HepG2 (cell line): Measurements from ENCODE around the gene TOR1B. TPM values are rescaled to one million over a fixed set of nuclear protein-coding genes. Genes with fewer than 3 reads are reported as not detected.

Experiments used
- ARNT ChIP-seq: fragments of 450-650 bp; IDR thresholded peaks from 2 replicates; pipeline ENCODE4 v1.6.1; 2017
- ATF1 ChIP-seq: IDR thresholded peaks from 2 replicates; pipeline ENCODE4 v1.6.1; 2016; ENCODE audit warnings: mild to moderate bottlenecking, control low read depth
- CHD2 ChIP-seq: IDR thresholded peaks from 2 replicates; pipeline ENCODE4 v1.6.1; 2011; ENCODE audit warnings: low read depth, low read length, improper control_type of control experiment
- ELF1 ChIP-seq: sonication (generic); formaldehyde crosslinking; IDR thresholded peaks from 2 replicates; pipeline ENCODE4 v1.4.0; 2020; ENCODE audit warnings: missing genetic modification reagents
- FOXA3 ChIP-seq: IDR thresholded peaks from 2 replicates; pipeline ENCODE4 v1.6.1; 2016; ENCODE audit warnings: missing genetic modification reagents, missing compliant biosample characterization
- KDM5B ChIP-seq: sonication (generic); formaldehyde crosslinking; IDR thresholded peaks from 2 replicates; pipeline ENCODE4 v1.4.0; 2020; ENCODE audit warnings: missing genetic modification reagents, mild to moderate bottlenecking, borderline replicate concordance
- KLF13 ChIP-seq: sonication (generic); formaldehyde crosslinking; IDR thresholded peaks from 2 replicates; pipeline ENCODE4 v1.4.0; 2020; ENCODE audit warnings: mild to moderate bottlenecking, missing genetic modification reagents
- KLF9 ChIP-seq: IDR thresholded peaks from 2 replicates; pipeline ENCODE4 v1.6.1; 2016; ENCODE audit warnings: low read depth
- KMT2A ChIP-seq: sonication (generic); formaldehyde crosslinking; IDR thresholded peaks from 2 replicates; pipeline ENCODE4 v1.4.0; 2020; ENCODE audit warnings: missing genetic modification reagents
- PBX2 ChIP-seq: IDR thresholded peaks from 2 replicates; pipeline ENCODE4 v1.6.1; 2016; ENCODE audit warnings: control low read depth
- SMAD3 ChIP-seq: sonication (generic); formaldehyde crosslinking; IDR thresholded peaks from 2 replicates; pipeline ENCODE4 v1.4.0; 2020; ENCODE audit warnings: missing genetic modification reagents
- TBP ChIP-seq: sonication (generic); formaldehyde crosslinking; IDR thresholded peaks from 2 replicates; pipeline ENCODE4 v1.5.0; 2020; ENCODE audit warnings: missing genetic modification reagents
- TCF12 ChIP-seq, 2 experiments: fragments of 450-650 bp in 1 of 2; sonication (generic) in 1 of 2; formaldehyde crosslinking in 1 of 2; IDR thresholded peaks; 2 replicates each; pipeline versions ENCODE4 v1.6.1 to v1.8.0; 2017 to 2022; ENCODE audit warnings: antibody characterized with exemption in 1 of 2, mild to moderate bottlenecking in 1 of 2, missing genetic modification reagents in 1 of 2, moderate library complexity in 1 of 2
- U2AF2 ChIP-seq: fragments of 200-400 bp; formaldehyde crosslinking; IDR thresholded peaks from 2 replicates; pipeline ENCODE4 v1.6.1; 2017; ENCODE audit warnings: low read depth, mild to moderate bottlenecking, low read length
- ZFP82 ChIP-seq: sonication (generic); formaldehyde crosslinking; IDR thresholded peaks from 2 replicates; pipeline ENCODE4 v1.5.1; 2020; ENCODE audit warnings: mild to moderate bottlenecking, missing genetic modification reagents, borderline replicate concordance
- ZNF230 ChIP-seq: sonication (generic); formaldehyde crosslinking; IDR thresholded peaks from 2 replicates; pipeline ENCODE4 v1.4.0; 2020; ENCODE audit warnings: mild to moderate bottlenecking, missing genetic modification reagents
- ZNF335 ChIP-seq: sonication (generic); formaldehyde crosslinking; IDR thresholded peaks from 2 replicates; pipeline ENCODE4 v1.4.0; 2020; ENCODE audit warnings: missing genetic modification reagents
- ZNF563 ChIP-seq: sonication (generic); formaldehyde crosslinking; IDR thresholded peaks from 2 replicates; pipeline ENCODE4 v1.8.0; 2022; ENCODE audit warnings: mild to moderate bottlenecking, moderate library complexity, missing genetic modification reagents
- ZNF605 ChIP-seq: sonication (generic); formaldehyde crosslinking; IDR thresholded peaks from 2 replicates; pipeline ENCODE4 v1.8.0; 2022; ENCODE audit warnings: mild to moderate bottlenecking, missing genetic modification reagents
- ZNF639 ChIP-seq: conservative IDR thresholded peaks from 2 replicates; pipeline ENCODE4 v1.6.1; 2018; ENCODE audit warnings: missing genetic modification reagents
- ZNF883 ChIP-seq: sonication (generic); formaldehyde crosslinking; IDR thresholded peaks from 2 replicates; pipeline ENCODE4 v1.5.1; 2020; ENCODE audit warnings: mild to moderate bottlenecking, missing genetic modification reagents; ENCODE audit errors: not compliant biosample characterization
- polyA plus RNA-seq, 8 experiments: library from polyadenylated mRNA; depleted of rRNA in 3 of 8; stranded (reverse) in 7 of 8; unstranded in 1 of 8; fragments of >200 nt; fragmentation: Illumina TruSeq in 4 of 8; extraction: Trizol in 4 of 8; gene quantifications; 2 replicates each; pipeline versions ENCODE4 v1.2.1 to v1.2.3, GENCODE V29; 2011 to 2016; ENCODE audit warnings: low read depth in 4 of 8, missing spikeins in 1 of 8, mixed read lengths in 1 of 8; ENCODE audit not compliant: insufficient read depth in 1 of 8
- total RNA-seq, 5 experiments: library from RNA; depleted of rRNA; stranded (reverse); fragments of >200 nt; fragmentation: Illumina TruSeq; extraction: Trizol; gene quantifications; 2 replicates each; pipeline ENCODE4 v1.2.3, GENCODE V29; 2016; ENCODE audit warnings: low read depth in 1 of 5
- TF ChIP-seq, protein P1 (sequence below): sonication (generic); formaldehyde crosslinking; IDR thresholded peaks from 2 replicates; pipeline ENCODE4 v1.4.0; 2020; ENCODE audit warnings: missing genetic modification reagents
- TF ChIP-seq, protein P2 (sequence below): IDR thresholded peaks from 2 replicates; pipeline ENCODE4 v1.6.1; 2016
- TF ChIP-seq, protein P3 (sequence below): IDR thresholded peaks from 2 replicates; pipeline ENCODE4 v1.6.1; 2016; ENCODE audit warnings: low read depth, borderline replicate concordance

TOR1B gene
- total and polyA plus RNA-seq, 2 of the 13 experiments (the other 11 are each of a cell fraction or from before 2014, with no cell fraction given): 18.1 to 21.3 TPM

DNA sequence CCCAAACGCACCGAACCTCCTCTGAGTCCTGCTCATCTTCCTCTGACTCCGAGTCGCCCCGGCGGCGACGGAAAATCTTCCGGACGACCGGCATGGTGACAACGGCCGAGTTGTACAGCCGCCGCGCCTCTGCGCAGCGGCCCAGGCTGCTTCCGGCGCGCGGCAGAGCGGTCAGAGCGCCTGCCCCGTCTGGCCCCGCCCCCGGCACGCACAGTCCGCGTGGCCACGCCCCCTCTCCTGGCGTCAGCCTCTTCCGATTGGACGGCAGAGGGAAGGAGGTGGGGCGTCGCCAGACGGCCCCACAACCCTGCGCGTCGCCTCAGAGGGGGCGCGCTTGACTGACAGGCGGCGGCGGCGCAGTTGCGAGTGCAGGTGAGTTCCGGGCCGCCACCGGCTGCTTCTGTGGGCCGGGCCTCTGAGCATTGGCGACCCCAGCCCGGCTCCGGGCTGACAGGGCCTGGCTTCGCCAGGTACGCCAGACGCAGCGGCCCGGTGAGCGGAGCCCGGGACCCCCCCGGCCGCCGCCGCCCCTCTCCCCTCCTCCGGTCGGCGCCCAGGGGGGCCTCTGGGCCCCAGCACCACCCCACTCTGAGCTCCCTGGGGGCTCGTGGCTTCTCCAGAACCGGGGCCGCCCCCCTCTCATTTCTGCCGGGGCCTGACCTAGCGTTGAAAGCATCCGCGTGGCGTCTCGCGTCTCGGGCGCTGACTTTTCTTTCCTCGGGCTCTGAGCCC, 32.3 kb downstream of the TOR1B start, which contains the start of the genes C9orf78 and USP20 (continued):
- peak; percentile 85 for TF ChIP-seq ELF1 (CRISPR knock-in tag)
- peak; percentile 31; the same call in 1 of the 2 replicates for TF ChIP-seq ZNF335 (CRISPR knock-in tag)
- no peak for TF ChIP-seq CHD2
- TF ChIP-seq TCF12 (IDR thresholded peaks at IDR 0.05): no peak
- 0 out of 2 replicates have a peak, but pooled peaks have one; percentile 36 for TF ChIP-seq TCF12 (CRISPR knock-in tag; IDR thresholded peaks at IDR 0.05)
- TF ChIP-seq KMT2A: peak; percentile 78; the same call in 1 of the 2 replicates
- no peak for TF ChIP-seq KLF13
- peak; percentile 72; the same call in 1 of the 2 replicates for TF ChIP-seq ZNF639 (CRISPR knock-in tag)
- peak; percentile 69; the same call in 1 of the 2 replicates for TF ChIP-seq ZFP82
- TF ChIP-seq KLF9 (CRISPR knock-in tag): no peak
- peak; percentile 73 for TF ChIP-seq KDM5B (CRISPR knock-in tag)
- TF ChIP-seq ARNT: no peak
- TF ChIP-seq, protein P1, sequence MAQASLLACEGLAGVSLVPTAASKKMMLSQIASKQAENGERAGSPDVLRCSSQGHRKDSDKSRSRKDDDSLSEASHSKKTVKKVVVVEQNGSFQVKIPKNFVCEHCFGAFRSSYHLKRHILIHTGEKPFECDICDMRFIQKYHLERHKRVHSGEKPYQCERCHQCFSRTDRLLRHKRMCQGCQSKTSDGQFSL: 0 out of 2 replicates have a peak, but pooled peaks have one; percentile 32
- TF ChIP-seq FOXA3: peak; percentile 27; the same call in 1 of the 2 replicates
- TF ChIP-seq PBX2 (CRISPR knock-in tag): peak; percentile 89
- no peak for TF ChIP-seq ZNF605 (CRISPR knock-in tag)
- TF ChIP-seq ZNF230 (CRISPR knock-in tag): 0 out of 2 replicates have a peak, but pooled peaks have one; percentile 37
- TF ChIP-seq, protein P2, sequence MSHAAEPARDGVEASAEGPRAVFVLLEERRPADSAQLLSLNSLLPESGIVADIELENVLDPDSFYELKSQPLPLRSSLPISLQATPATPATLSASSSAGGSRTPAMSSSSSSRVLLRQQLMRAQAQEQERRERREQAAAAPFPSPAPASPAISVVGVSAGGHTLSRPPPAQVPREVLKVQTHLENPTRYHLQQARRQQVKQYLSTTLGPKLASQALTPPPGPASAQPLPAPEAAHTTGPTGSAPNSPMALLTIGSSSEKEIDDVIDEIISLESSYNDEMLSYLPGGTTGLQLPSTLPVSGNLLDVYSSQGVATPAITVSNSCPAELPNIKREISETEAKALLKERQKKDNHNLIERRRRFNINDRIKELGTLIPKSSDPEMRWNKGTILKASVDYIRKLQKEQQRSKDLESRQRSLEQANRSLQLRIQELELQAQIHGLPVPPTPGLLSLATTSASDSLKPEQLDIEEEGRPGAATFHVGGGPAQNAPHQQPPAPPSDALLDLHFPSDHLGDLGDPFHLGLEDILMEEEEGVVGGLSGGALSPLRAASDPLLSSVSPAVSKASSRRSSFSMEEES (CRISPR knock-in tag): peak; percentile 36; the same call in 1 of the 2 replicates
- no peak for TF ChIP-seq TBP
- TF ChIP-seq ZNF883: peak; percentile 13
- TF ChIP-seq, protein P3, sequence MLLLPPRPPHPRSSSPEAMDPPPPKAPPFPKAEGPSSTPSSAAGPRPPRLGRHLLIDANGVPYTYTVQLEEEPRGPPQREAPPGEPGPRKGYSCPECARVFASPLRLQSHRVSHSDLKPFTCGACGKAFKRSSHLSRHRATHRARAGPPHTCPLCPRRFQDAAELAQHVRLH (CRISPR knock-in tag): 0 out of 2 replicates have a peak, but pooled peaks have one; percentile 59
- no peak for TF ChIP-seq U2AF2
- TF ChIP-seq ZNF563 (CRISPR knock-in tag): 0 out of 2 replicates have a peak, but pooled peaks have one; percentile 46
- TF ChIP-seq SMAD3 (CRISPR knock-in tag): peak; percentile 30; the same call in 1 of the 2 replicates
- peak; percentile 74 for TF ChIP-seq ATF1
